AG09319 (cell line): ENCODE measurements around the gene WDR3.

Experiments used
- DNase-seq: peaks from one replicate; pipeline ENCODE4 v3.0.0-alpha.2; 2010; ENCODE audit warnings: low read depth; ENCODE audit errors: extremely low read depth
- CTCF ChIP-seq: IDR thresholded peaks from 2 replicates; pipeline ENCODE4 v1.5.1; 2011; ENCODE audit warnings: low read depth, mild to moderate bottlenecking, inconsistent platforms, low read length, moderate library complexity

The WDR3 gene

GRCh38 chr1:117970252-117970651, 40.7 kb downstream of the WDR3 start:
- no peak for TF ChIP-seq CTCF
- DNase-seq: no peak

- DNase-seq: no peak
- no peak for TF ChIP-seq CTCF
Observed at GRCh38 chr1:117971777-117972176, 42.2 kb downstream of the WDR3 start.

- no peak for DNase-seq
- TF ChIP-seq CTCF: no peak
Observed at GRCh38 chr1:117976381-117976780, 46.8 kb downstream of the WDR3 start.

- DNase-seq: no peak
- TF ChIP-seq CTCF: no peak
Observed at GRCh38 chr1:117981455-117982192, 52.1 kb downstream of the WDR3 start.

GRCh38 chr1:117985239-117985638, 55.7 kb downstream of the WDR3 start:
- no peak for DNase-seq
- TF ChIP-seq CTCF: no peak

GRCh38 chr1:117985973-117986372, 56.4 kb downstream of the WDR3 start:
- TF ChIP-seq CTCF: no peak
- no peak for DNase-seq

GRCh38 chr1:118004312-118004711, 74.8 kb downstream of the WDR3 start:
- no peak for DNase-seq
- no peak for TF ChIP-seq CTCF
